ENCODE data around the gene VASN.
"Not testable (repeated sequence)": the region's sequence is repeated elsewhere in the genome, so short reads cannot be mapped to it uniquely, and the experiment has no call there.

The VASN gene

GRCh38 chr16:4341250-4341649, 30.4 kb upstream of the VASN start:
- no peaks in the 10 kb centered on the region for H3K36me3 ChIP-seq (replicated peaks; ENCODE audit: insufficient read depth, low read length)
- no peak overlapping the region for H3K27ac ChIP-seq (ENCODE audit: low read length)
- H3K9me3 ChIP-seq (replicated peaks; ENCODE audit: insufficient read depth, low read length): no peaks in the 10 kb centered on the region
- peaks cover 15% of the 10 kb centered on the region for H3K79me2 ChIP-seq (ENCODE audit: low read length)
- H3K4me3 ChIP-seq (ENCODE audit: low read length): no peak overlapping the region
- H3K4me1 ChIP-seq (ENCODE audit: low read length): no peaks in the 10 kb centered on the region
- no peaks in the 10 kb centered on the region for H3K9me2 ChIP-seq (replicated peaks; ENCODE audit: insufficient read depth, low read length)
- TF ChIP-seq EZH2phosphoT487 (IDR thresholded peaks at IDR 0.05; ENCODE audit: low read length) (no peak), EZH2 (optimal IDR thresholded peaks at IDR 0.05; ENCODE audit: low read depth, low read length) (no peak)
- TF ChIP-seq, protein P1, sequence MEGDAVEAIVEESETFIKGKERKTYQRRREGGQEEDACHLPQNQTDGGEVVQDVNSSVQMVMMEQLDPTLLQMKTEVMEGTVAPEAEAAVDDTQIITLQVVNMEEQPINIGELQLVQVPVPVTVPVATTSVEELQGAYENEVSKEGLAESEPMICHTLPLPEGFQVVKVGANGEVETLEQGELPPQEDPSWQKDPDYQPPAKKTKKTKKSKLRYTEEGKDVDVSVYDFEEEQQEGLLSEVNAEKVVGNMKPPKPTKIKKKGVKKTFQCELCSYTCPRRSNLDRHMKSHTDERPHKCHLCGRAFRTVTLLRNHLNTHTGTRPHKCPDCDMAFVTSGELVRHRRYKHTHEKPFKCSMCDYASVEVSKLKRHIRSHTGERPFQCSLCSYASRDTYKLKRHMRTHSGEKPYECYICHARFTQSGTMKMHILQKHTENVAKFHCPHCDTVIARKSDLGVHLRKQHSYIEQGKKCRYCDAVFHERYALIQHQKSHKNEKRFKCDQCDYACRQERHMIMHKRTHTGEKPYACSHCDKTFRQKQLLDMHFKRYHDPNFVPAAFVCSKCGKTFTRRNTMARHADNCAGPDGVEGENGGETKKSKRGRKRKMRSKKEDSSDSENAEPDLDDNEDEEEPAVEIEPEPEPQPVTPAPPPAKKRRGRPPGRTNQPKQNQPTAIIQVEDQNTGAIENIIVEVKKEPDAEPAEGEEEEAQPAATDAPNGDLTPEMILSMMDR (IDR thresholded peaks at IDR 0.05; ENCODE audit: low read length): no peak
- no peak for DNase-seq
- H2AFZ ChIP-seq (ENCODE audit: low read length): no peak overlapping the region
- no peak overlapping the region for H3K9ac ChIP-seq (ENCODE audit: low read length)
- H4K20me1 ChIP-seq (ENCODE audit: insufficient read depth, low read length): no peaks in the 10 kb centered on the region; the same call in 1 of the 2 replicates
- H3K4me2 ChIP-seq (ENCODE audit: low read depth, low read length): no peak overlapping the region
- peaks cover 7% of the 10 kb centered on the region for H3F3A ChIP-seq (ENCODE audit: insufficient read depth, low read length)
- no peaks in the 10 kb centered on the region for H3K27me3 ChIP-seq (replicated peaks; ENCODE audit: insufficient read depth, low read length)

GRCh38 chr16:4342866-4343744, 28.5 kb upstream of the VASN start:
- H4K20me1 ChIP-seq (ENCODE audit: insufficient read depth, low read length): no peaks in the 10 kb centered on the region; the same call in 1 of the 2 replicates
- no peaks in the 10 kb centered on the region for H3K27me3 ChIP-seq (replicated peaks; ENCODE audit: insufficient read depth, low read length)
- H3K9ac ChIP-seq (ENCODE audit: low read length): no peak overlapping the region
- peaks cover 12% of the 10 kb centered on the region for H3F3A ChIP-seq (ENCODE audit: insufficient read depth, low read length)
- no peak overlapping the region for H3K4me3 ChIP-seq (ENCODE audit: low read length)
- TF ChIP-seq, protein P1 (IDR thresholded peaks at IDR 0.05; ENCODE audit: low read length): no peak
- no peak for TF ChIP-seq EZH2 (optimal IDR thresholded peaks at IDR 0.05; ENCODE audit: low read depth, low read length)
- TF ChIP-seq EZH2phosphoT487 (IDR thresholded peaks at IDR 0.05; ENCODE audit: low read length): no peak
- H2AFZ ChIP-seq (ENCODE audit: low read length): no peak overlapping the region
- H3K9me3 ChIP-seq (replicated peaks; ENCODE audit: insufficient read depth, low read length): no peaks in the 10 kb centered on the region
- no peaks in the 10 kb centered on the region for H3K36me3 ChIP-seq (replicated peaks; ENCODE audit: insufficient read depth, low read length)
- peaks cover 31% of the 10 kb centered on the region for H3K79me2 ChIP-seq (ENCODE audit: low read length)
- no peak overlapping the region for H3K4me2 ChIP-seq (ENCODE audit: low read depth, low read length)
- no peaks in the 10 kb centered on the region for H3K4me1 ChIP-seq (ENCODE audit: low read length)
- H3K27ac ChIP-seq (ENCODE audit: low read length): no peak overlapping the region
- no peaks in the 10 kb centered on the region for H3K9me2 ChIP-seq (replicated peaks; ENCODE audit: insufficient read depth, low read length)
- DNase-seq: no peak

DNA sequence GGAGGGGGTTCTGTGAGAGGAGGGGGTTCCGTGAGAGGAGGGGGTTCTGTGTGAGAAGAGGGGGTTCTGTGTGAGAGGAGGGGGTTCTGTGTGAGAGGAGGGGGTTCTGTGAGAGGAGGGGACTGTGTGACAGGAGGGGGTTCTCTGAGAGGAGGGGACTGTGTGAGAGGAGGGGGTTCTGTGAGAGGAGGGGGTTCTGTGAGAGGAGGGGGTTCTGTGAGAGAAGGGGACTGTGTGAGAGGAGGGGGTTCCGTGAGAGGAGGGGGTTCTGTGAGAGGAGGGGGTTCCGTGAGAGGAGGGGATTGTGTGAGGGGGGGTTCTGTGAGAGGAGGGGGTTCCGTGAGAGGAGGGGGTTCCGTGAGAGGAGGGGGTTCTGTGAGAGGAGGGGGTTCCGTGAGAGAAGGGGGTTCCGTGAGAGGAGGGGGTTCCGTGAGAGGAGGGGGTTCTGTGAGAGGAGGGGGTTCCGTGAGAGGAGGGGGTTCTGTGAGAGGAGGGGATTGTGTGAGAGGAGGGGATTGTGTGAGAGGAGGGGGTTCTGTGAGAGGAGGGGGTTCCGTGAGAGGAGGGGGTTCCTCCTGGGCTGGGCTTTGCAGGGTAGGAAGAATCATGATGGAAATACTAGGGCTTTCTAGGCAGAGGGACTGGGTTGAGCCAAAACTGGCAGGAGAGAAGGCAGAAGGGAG, 27.2 kb upstream of the VASN start:
- H3K9me3 ChIP-seq (replicated peaks; ENCODE audit: insufficient read depth, low read length); H3K9ac ChIP-seq (ENCODE audit: low read length); H3K27me3 ChIP-seq (replicated peaks; ENCODE audit: insufficient read depth, low read length); H3K9me2 ChIP-seq (replicated peaks; ENCODE audit: insufficient read depth, low read length); H2AFZ ChIP-seq (ENCODE audit: low read length); H3K27ac ChIP-seq (ENCODE audit: low read length); H3K4me1 ChIP-seq (ENCODE audit: low read length); DNase-seq; H3K4me3 ChIP-seq (ENCODE audit: low read length); H4K20me1 ChIP-seq (ENCODE audit: insufficient read depth, low read length); H3K36me3 ChIP-seq (replicated peaks; ENCODE audit: insufficient read depth, low read length); H3K4me2 ChIP-seq (ENCODE audit: low read depth, low read length): not testable (repeated sequence)
- H3F3A ChIP-seq (ENCODE audit: insufficient read depth, low read length): peaks cover 12% of the 10 kb centered on the region
- peaks cover 43% of the 10 kb centered on the region for H3K79me2 ChIP-seq (ENCODE audit: low read length)
